Activated CD4-positive, alpha-beta memory T cell treated with anti-CD3 and anti-CD28 coated beads, Interleukin-2, amount 10 ng/mL, durations not matched to agents 7 days and 5 days (primary cell): Measurements from ENCODE around the gene SYTL3. TPM values are rescaled to one million over a fixed set of nuclear protein-coding genes. Genes with fewer than 3 reads are reported as not detected.
"Not testable (repeated sequence)": the region's sequence is repeated elsewhere in the genome, so short reads cannot be mapped to it uniquely, and the experiment has no call there.

ENCODE experiments used
- CTCF ChIA-PET: fragments of 350-600 bp; sonication (Branson Sonifier 250); formaldehyde crosslinking; loops from one replicate; lab custom pipeline; 2021; ENCODE audit warnings: antibody characterized with exemption, inconsistent platforms; lab: Charles Lee
- POLR2A ChIA-PET: fragments of 350-600 bp; sonication (Branson Sonifier 250); formaldehyde crosslinking; loops from one replicate; lab custom pipeline; 2021; ENCODE audit warnings: antibody characterized with exemption; lab: Charles Lee
- DNase-seq: peaks from one replicate; pipeline ENCODE4 v3.0.0-alpha.2; 2020
- H3K27ac Mint-ChIP-seq: one replicate; pipeline ENCODE4 v1.8.0; 2021; ENCODE audit warnings: mild to moderate bottlenecking, mixed read lengths
- H3K27me3 Mint-ChIP-seq: one replicate; pipeline ENCODE4 v1.8.0; 2021; ENCODE audit warnings: mixed read lengths
- H3K36me3 Mint-ChIP-seq: one replicate; pipeline ENCODE4 v1.8.0; 2021; ENCODE audit warnings: low read depth, mixed read lengths
- H3K4me1 Mint-ChIP-seq: one replicate; pipeline ENCODE4 v1.8.0; 2021; ENCODE audit warnings: mixed read lengths
- H3K4me3 Mint-ChIP-seq: one replicate; pipeline ENCODE4 v1.8.0; 2021; ENCODE audit warnings: mild to moderate bottlenecking, mixed read lengths
- H3K9me3 Mint-ChIP-seq: one replicate; pipeline ENCODE4 v1.8.0; 2021; ENCODE audit warnings: mixed read lengths
- total RNA-seq, 2 experiments: library from RNA; stranded (reverse); gene quantifications; one replicate each; pipeline ENCODE4 v1.2.3, GENCODE V29; 2021

Gene SYTL3
- total RNA-seq, 2 experiments from 2014 or later, result 133 to 135 TPM

DNA sequence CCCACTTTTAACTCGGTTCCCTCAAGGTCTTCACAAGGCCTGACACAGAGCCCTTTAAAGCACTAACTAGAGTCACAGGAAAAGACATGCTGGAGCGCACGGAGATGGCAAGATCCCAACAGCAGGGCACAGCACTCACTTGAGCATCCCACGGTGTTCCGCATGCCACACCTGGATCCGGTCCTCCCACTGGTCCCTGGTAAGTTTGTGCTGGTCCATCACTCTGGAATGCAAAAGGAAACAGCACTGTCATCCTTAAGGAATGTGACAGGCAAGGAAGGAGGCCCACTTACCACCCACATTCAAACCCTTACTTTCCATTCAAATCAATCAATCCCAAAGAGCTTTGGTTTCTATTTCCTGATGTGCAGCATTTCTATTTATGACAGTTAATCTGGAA lies 134.7 kb downstream of the SYTL3 start:
- peak overlapping the region; percentile 47 for H3K27ac Mint-ChIP-seq
- ChIA-PET CTCF (no interaction called here), POLR2A (no interaction called here)

DNA sequence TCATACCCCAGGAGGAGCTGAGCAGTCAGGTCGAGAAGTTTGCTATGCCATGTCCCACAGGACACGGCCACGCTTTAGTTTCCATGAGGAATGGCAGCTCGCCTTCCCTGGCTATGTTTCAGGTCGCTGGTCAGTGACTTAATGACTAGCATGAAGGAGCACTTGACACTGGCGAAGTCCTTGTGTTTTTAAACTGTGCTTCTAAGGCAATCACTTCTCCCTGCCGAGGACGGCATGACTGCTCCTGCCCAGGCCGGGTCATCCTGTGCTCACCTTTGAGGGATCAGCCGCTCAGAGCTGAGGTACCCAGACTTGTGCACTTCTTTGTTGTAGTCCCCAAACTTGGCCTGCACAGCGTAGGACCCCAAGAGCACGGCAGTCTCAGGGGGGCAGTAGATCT lies 135.2 kb downstream of the SYTL3 start:
- Mint-ChIP-seq H3K9me3 (no peaks in the 10 kb centered on the region), H3K4me1 (peaks cover 40% of the 10 kb centered on the region), H3K27me3 (no peaks in the 10 kb centered on the region), H3K36me3 (peaks cover 93% of the 10 kb centered on the region), H3K4me3 (no peak overlapping the region), H3K27ac (no peak overlapping the region)
- no peak for DNase-seq
- CTCF ChIA-PET, result no interaction called here
- POLR2A ChIA-PET, result no interaction called here

More for the DNA sequence above, 134.7 kb downstream of the SYTL3 start:
- Mint-ChIP-seq H3K9me3 (no peaks in the 10 kb centered on the region), H3K27me3 (no peaks in the 10 kb centered on the region), H3K36me3 (peaks cover 88% of the 10 kb centered on the region), H3K4me1 (peaks cover 34% of the 10 kb centered on the region), H3K4me3 (no peak overlapping the region)
- DNase-seq, result no peak

GRCh38 chr6:158786645-158787304 lies 136.9 kb downstream of the SYTL3 start:
- H3K9me3 Mint-ChIP-seq, result no peaks in the 10 kb centered on the region
- CTCF ChIA-PET, result interaction anchor here (0.6 to 1.4 kb wide), 3 partner anchors 50 to 369 kb away, joined by 3 to 4 read pairs (median 4); no protein-coding TSS in a partner anchor
- peaks cover 51% of the 10 kb centered on the region for H3K4me1 Mint-ChIP-seq

DNA sequence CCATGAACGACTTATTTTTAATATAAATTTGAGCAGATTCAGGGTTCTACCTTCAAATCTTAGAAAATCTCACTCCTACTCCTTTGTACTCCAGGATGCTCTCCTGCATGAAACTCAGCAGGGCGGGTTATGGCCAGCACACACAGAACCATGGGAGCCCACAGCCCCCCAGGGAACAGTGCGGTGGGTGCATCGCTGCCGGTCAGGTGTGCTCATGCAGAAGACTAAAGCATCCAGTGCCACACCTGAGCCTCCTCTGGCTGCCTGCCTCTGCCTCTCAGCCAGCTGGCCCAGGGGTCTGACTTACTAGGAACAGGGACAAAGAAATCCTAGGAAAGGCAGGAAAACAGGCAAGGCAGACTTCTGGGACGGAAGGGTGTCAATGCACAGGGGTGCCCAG lies 137.5 kb downstream of the SYTL3 start:
- Mint-ChIP-seq H3K36me3 (peaks cover 76% of the 10 kb centered on the region), H3K9me3 (no peaks in the 10 kb centered on the region), H3K4me1 (peaks cover 53% of the 10 kb centered on the region), H3K4me3 (no peak overlapping the region), H3K27ac (no peak overlapping the region), H3K27me3 (no peaks in the 10 kb centered on the region)
- ChIA-PET POLR2A (interaction anchor here (1.1 to 1.2 kb wide), 2 partner anchors 8 to 11 kb away, joined by 3 to 4 read pairs; no protein-coding TSS in a partner anchor), CTCF (interaction anchor here (1.4 kb wide), 1 partner anchor 83 kb away, joined by 3 read pairs; no protein-coding TSS in a partner anchor)
- DNase-seq, result no peak

More at GRCh38 chr6:158786645-158787304, 136.9 kb downstream of the SYTL3 start:
- H3K4me3 Mint-ChIP-seq, result no peak overlapping the region
- no peak for DNase-seq
- POLR2A ChIA-PET, result interaction anchor here (1.1 kb wide), 1 partner anchor 9 kb away, joined by 3 read pairs; no protein-coding TSS in a partner anchor
- no peak overlapping the region for H3K27ac Mint-ChIP-seq
- H3K27me3 Mint-ChIP-seq, result no peaks in the 10 kb centered on the region
- H3K36me3 Mint-ChIP-seq, result peaks cover 82% of the 10 kb centered on the region

DNA sequence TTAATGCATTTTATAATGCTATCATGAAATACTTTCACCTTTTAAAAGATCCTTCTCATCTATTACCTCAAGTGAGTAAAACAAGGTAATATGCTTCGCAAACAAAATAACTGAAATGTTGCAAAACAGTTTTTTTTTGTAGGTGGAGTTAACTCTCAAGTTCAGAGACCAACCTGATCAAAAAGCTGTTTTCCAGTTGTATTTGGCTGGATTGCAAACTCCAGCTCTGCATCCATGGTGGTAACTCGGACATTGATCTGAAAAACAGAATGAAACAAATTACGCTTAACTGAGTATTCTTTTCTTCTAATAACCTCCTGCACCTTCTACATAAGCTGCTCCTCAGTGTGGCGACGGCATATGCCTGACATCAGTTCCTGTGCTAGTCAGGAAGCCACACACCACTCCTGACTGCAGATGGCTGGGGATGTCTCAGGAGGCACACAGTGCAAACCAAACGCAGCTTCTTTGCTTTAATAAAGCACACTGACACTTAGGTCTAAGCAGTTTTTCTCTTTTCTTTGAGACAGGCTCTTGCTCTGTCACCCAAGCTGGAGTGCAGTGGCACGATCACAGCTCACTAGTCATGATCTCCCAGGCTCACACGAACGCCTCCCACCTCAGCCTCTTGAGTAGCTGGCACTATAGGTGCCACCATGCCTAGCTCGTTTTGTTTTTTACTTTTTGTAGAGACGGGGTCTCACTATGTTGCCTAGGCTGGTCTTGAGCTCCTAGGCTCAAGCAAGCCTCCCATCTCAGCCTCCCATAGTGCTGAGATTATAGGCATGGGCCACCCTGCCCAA lies 139.5 kb downstream of the SYTL3 start:
- ChIA-PET CTCF (interaction anchor here (0.6 to 2.1 kb wide), 18 partner anchors 9 to 575 kb away, joined by 3 to 12 read pairs (median 4); no protein-coding TSS in a partner anchor), POLR2A (interaction anchor here (0.8 to 2.5 kb wide), 26 partner anchors 9 to 210 kb away, joined by 3 to 28 read pairs (median 5); partner anchors contain the start of genes EZR and RSPH3)
- DNase-seq, result peak; percentile 78
- H3K9me3 Mint-ChIP-seq, result no peaks in the 10 kb centered on the region
- H3K27ac Mint-ChIP-seq, result peak overlapping the region; percentile 79
- peaks cover 63% of the 10 kb centered on the region for H3K36me3 Mint-ChIP-seq
- peak overlapping the region; percentile 12 for H3K4me3 Mint-ChIP-seq
- peaks cover 58% of the 10 kb centered on the region for H3K4me1 Mint-ChIP-seq
- H3K27me3 Mint-ChIP-seq, result no peaks in the 10 kb centered on the region

DNA sequence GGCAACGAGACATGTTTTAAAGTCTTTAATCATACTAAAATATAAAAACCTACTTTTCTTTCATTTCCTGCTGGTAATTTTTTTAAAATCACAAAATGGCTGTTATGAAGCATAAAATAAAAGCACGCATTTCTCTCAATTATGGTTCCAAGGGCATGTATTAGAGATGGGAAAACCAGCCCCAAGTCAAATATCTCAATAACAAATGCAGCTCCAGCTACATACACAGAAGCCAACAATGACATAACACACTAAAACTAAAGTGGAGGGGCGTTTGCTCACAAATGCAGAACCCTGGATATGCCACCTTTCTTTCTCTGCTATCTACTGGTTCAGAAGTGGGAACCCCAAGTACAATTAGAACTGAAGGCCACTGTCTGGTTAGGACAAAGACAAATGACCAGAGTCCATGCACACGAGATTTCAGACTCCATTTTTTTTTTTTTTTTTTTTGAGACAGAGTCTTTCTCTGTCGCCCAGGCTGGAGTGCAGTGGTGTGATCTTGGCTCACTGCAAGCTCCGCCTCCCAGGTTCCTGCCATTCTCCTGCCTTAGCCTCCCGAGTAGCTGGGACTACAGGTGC lies 141.5 kb downstream of the SYTL3 start:
- peaks cover 67% of the 10 kb centered on the region for H3K4me1 Mint-ChIP-seq

GRCh38 chr6:158792505-158792904 lies 142.7 kb downstream of the SYTL3 start:
- POLR2A ChIA-PET, result interaction anchor here (0.8 to 1.1 kb wide), 2 partner anchors 25 to 46 kb away, joined by 3 to 6 read pairs; no protein-coding TSS in a partner anchor
- not testable (repeated sequence) for H3K4me3 Mint-ChIP-seq

More for the DNA sequence above, 141.5 kb downstream of the SYTL3 start:
- Mint-ChIP-seq H3K4me3 (no peak overlapping the region), H3K9me3 (no peaks in the 10 kb centered on the region), H3K36me3 (peaks cover 57% of the 10 kb centered on the region), H3K27me3 (no peaks in the 10 kb centered on the region), H3K27ac (peak overlapping the region; percentile 79)
- no peak for DNase-seq
- ChIA-PET CTCF (interaction anchor here (0.7 to 3.7 kb wide), 3 partner anchors 8 to 182 kb away, joined by 3 to 24 read pairs (median 4); partner anchors contain the start of gene EZR), POLR2A (interaction anchor here (1.1 to 1.3 kb wide), 2 partner anchors 28 to 78 kb away, joined by 3 to 4 read pairs; partner anchors contain the start of gene EZR)

DNA sequence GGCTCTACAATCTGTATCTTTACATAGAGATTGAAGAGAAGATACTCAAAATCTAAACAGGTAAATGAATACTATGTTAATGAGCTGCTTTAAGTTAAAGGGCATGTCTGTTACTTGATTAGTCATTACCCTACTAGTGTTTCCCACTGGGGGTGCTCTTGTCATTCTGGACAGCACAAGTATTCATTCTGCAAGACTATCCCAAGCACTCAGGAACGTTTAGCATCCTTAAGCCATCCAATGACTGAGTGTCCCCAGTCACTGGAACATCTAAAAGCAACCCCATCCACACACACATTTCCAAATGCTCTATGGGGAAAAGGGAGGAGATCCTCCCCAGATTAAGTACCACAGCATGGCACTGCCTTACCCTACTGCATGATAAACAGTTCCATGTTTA lies 143.6 kb downstream of the SYTL3 start:
- H3K27me3 Mint-ChIP-seq, result no peaks in the 10 kb centered on the region
- H3K4me1 Mint-ChIP-seq, result peaks cover 81% of the 10 kb centered on the region
- POLR2A ChIA-PET, result interaction anchor here (1.0 to 1.1 kb wide), 2 partner anchors 24 to 26 kb away, joined by 5 to 6 read pairs; partner anchors contain the start of gene EZR
- H3K27ac Mint-ChIP-seq, result no peak overlapping the region
- DNase-seq, result no peak
- CTCF ChIA-PET, result interaction anchor here (0.6 to 3.7 kb wide), 15 partner anchors 10 to 579 kb away, joined by 3 to 24 read pairs (median 3); no protein-coding TSS in a partner anchor
- no peak overlapping the region for H3K4me3 Mint-ChIP-seq
- no peaks in the 10 kb centered on the region for H3K9me3 Mint-ChIP-seq
- H3K36me3 Mint-ChIP-seq, result peaks cover 55% of the 10 kb centered on the region

More at GRCh38 chr6:158792505-158792904, 142.7 kb downstream of the SYTL3 start:
- CTCF ChIA-PET, result interaction anchor here (1.1 to 3.7 kb wide), 11 partner anchors 11 to 578 kb away, joined by 3 to 24 read pairs (median 5); partner anchors contain the start of gene EZR
- not testable (repeated sequence) for DNase-seq, H3K27me3 Mint-ChIP-seq, H3K9me3 Mint-ChIP-seq
- Mint-ChIP-seq H3K4me1 (peaks cover 76% of the 10 kb centered on the region), H3K36me3 (peaks cover 57% of the 10 kb centered on the region), H3K27ac (peak overlapping the region; percentile 56)

DNA sequence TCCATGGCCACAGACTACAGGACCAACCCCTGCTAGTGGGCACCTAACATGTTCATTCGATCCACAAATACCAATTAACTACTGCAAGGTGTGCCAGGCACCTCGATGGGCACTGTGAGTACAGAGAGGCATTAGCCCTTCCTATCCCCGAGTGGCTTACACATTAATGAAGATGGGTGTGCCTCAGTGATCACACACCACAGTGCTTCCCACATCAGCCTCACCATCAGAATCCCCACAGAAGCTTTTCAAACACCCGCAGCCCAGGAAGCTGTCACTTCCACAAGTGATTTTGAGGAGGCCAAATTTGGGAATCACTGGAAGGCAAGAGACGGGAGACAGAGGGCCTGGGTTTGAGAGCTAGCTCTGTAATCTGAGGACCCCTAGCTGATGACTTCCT lies 145.7 kb downstream of the SYTL3 start:
- H3K4me1 Mint-ChIP-seq, result peaks cover 80% of the 10 kb centered on the region
- no peak overlapping the region for H3K4me3 Mint-ChIP-seq
- POLR2A ChIA-PET, result interaction anchor here (0.6 to 1.6 kb wide), 5 partner anchors 9 to 175 kb away, joined by 3 read pairs; no protein-coding TSS in a partner anchor

GRCh38 chr6:158796353-158796752 lies 146.5 kb downstream of the SYTL3 start:
- POLR2A ChIA-PET, result interaction anchor here (1.1 to 1.2 kb wide), 3 partner anchors 9 to 18 kb away, joined by 3 read pairs; no protein-coding TSS in a partner anchor
- H3K27ac Mint-ChIP-seq, result no peak overlapping the region
- CTCF ChIA-PET, result interaction anchor here (0.7 to 2.3 kb wide), 2 partner anchors 18 to 105 kb away, joined by 3 to 8 read pairs; no protein-coding TSS in a partner anchor
- DNase-seq, result no peak
- H3K27me3 Mint-ChIP-seq, result no peaks in the 10 kb centered on the region
- H3K9me3 Mint-ChIP-seq, result no peaks in the 10 kb centered on the region
- peaks cover 77% of the 10 kb centered on the region for H3K4me1 Mint-ChIP-seq
- no peak overlapping the region for H3K4me3 Mint-ChIP-seq
- peaks cover 46% of the 10 kb centered on the region for H3K36me3 Mint-ChIP-seq

More for the DNA sequence above, 145.7 kb downstream of the SYTL3 start:
- no peak for DNase-seq
- no peaks in the 10 kb centered on the region for H3K9me3 Mint-ChIP-seq
- CTCF ChIA-PET, result interaction anchor here (0.8 to 2.3 kb wide), 3 partner anchors 18 to 178 kb away, joined by 4 to 8 read pairs (median 5); no protein-coding TSS in a partner anchor
- peaks cover 47% of the 10 kb centered on the region for H3K36me3 Mint-ChIP-seq
- H3K27me3 Mint-ChIP-seq, result no peaks in the 10 kb centered on the region
- H3K27ac Mint-ChIP-seq, result no peak overlapping the region

- no peak for DNase-seq
- POLR2A ChIA-PET, result interaction anchor here (1.8 to 3.7 kb wide), 2 partner anchors 10 to 15 kb away, joined by 4 to 18 read pairs; no protein-coding TSS in a partner anchor
- peaks cover 55% of the 10 kb centered on the region for H3K36me3 Mint-ChIP-seq
- peaks cover 80% of the 10 kb centered on the region for H3K4me1 Mint-ChIP-seq
- no peak overlapping the region for H3K27ac Mint-ChIP-seq
- no peak overlapping the region for H3K4me3 Mint-ChIP-seq
- CTCF ChIA-PET, result interaction anchor here (0.7 to 1.9 kb wide), 7 partner anchors 8 to 583 kb away, joined by 3 to 7 read pairs (median 4); no protein-coding TSS in a partner anchor
- H3K27me3 Mint-ChIP-seq, result no peaks in the 10 kb centered on the region
- H3K9me3 Mint-ChIP-seq, result no peaks in the 10 kb centered on the region
Observed at GRCh38 chr6:158797331-158798310, 147.8 kb downstream of the SYTL3 start.
